GM23338 (cell line): ENCODE results near the gene SERPINA1. TPM values are rescaled to one million over a fixed set of nuclear protein-coding genes. Genes with fewer than 3 reads are reported as not detected.
A peak's percentile ranks its signal among the peaks of the same experiment; 100 is the strongest.

ENCODE experiments used
- ATAC-seq: fragments of 200-7000 bp; cut with Tn5 transposase; 3 replicates; pipeline ENCODE4 v1.9.1; 2020
- DNase-seq: peaks from one replicate; pipeline ENCODE4 v3.0.0-alpha.2; 2015; ENCODE audit warnings: low spot score
- H2AFZ ChIP-seq: fragments of 200-600 bp; sonication (generic); 2 replicates; pipeline ENCODE4 v1.8.0; 2016; ENCODE audit warnings: antibody characterized with exemption, mild to moderate bottlenecking, moderate library complexity
- H3F3A ChIP-seq: fragments of 200-600 bp; sonication (generic); replicated peaks from 2 replicates; pipeline ENCODE4 v1.8.0; 2017; ENCODE audit warnings: antibody characterized with exemption, mixed run types, low read depth
- H3K27ac ChIP-seq: fragments of 200-600 bp; sonication (generic); 2 replicates; pipeline ENCODE4 v1.6.1; 2016; ENCODE audit warnings: low read depth
- H3K27me3 ChIP-seq: fragments of 200-600 bp; sonication (generic); 2 replicates; pipeline ENCODE4 v1.8.0; 2016; ENCODE audit warnings: mild to moderate bottlenecking, mixed run types, moderate library complexity; ENCODE audit not compliant: insufficient read depth
- H3K36me3 ChIP-seq: fragments of 200-600 bp; sonication (generic); 2 replicates; pipeline ENCODE4 v1.8.0; 2016; ENCODE audit warnings: mild to moderate bottlenecking; ENCODE audit not compliant: insufficient read depth
- H3K4me1 ChIP-seq: fragments of 200-600 bp; sonication (generic); 2 replicates; pipeline ENCODE4 v1.8.0; 2016; ENCODE audit warnings: mild to moderate bottlenecking, moderate library complexity; ENCODE audit not compliant: insufficient read depth
- H3K4me2 ChIP-seq: fragments of 200-600 bp; sonication (generic); 2 replicates; pipeline ENCODE4 v1.7.1; 2017; ENCODE audit warnings: mixed run types
- H3K4me3 ChIP-seq: fragments of 200-600 bp; sonication (generic); 2 replicates; pipeline ENCODE4 v1.6.1; 2016; ENCODE audit warnings: mixed run types
- H3K79me2 ChIP-seq: fragments of 200-600 bp; sonication (generic); replicated peaks from 2 replicates; pipeline ENCODE4 v1.8.0; 2017; ENCODE audit warnings: mild to moderate bottlenecking; ENCODE audit not compliant: insufficient read depth
- H3K9me2 ChIP-seq: fragments of 200-600 bp; sonication (generic); 2 replicates; pipeline ENCODE4 v1.8.0; 2017; ENCODE audit not compliant: insufficient read depth
- H4K20me1 ChIP-seq: fragments of 200-600 bp; sonication (generic); replicated peaks from 2 replicates; pipeline ENCODE4 v1.8.0; 2017; ENCODE audit warnings: mild to moderate bottlenecking; ENCODE audit not compliant: insufficient read depth
- H3K27ac Mint-ChIP-seq: 2 replicates; pipeline ENCODE4 v1.8.0; 2020; ENCODE audit warnings: inconsistent platforms, mild to moderate bottlenecking, moderate library complexity, mixed read lengths
- H3K27me3 Mint-ChIP-seq: 3 replicates; pipeline ENCODE4 v1.8.0; 2022; ENCODE audit warnings: low read depth, mild to moderate bottlenecking, moderate library complexity, mixed read lengths, inconsistent platforms; ENCODE audit not compliant: insufficient read depth, poor library complexity
- H3K36me3 Mint-ChIP-seq: 3 replicates; pipeline ENCODE4 v1.8.0; 2021; ENCODE audit warnings: low read depth, mild to moderate bottlenecking, inconsistent platforms, moderate library complexity, mixed read lengths
- H3K4me1 Mint-ChIP-seq: 3 replicates; pipeline ENCODE4 v1.8.0; 2020; ENCODE audit warnings: mild to moderate bottlenecking, inconsistent platforms, mixed read lengths
- H3K4me3 Mint-ChIP-seq: 3 replicates; pipeline ENCODE4 v1.8.0; 2021; ENCODE audit warnings: moderate library complexity, mild to moderate bottlenecking, inconsistent platforms, mixed read lengths
- H3K9me3 Mint-ChIP-seq: 3 replicates; pipeline ENCODE4 v1.8.0; 2020; ENCODE audit warnings: moderate library complexity, mild to moderate bottlenecking, inconsistent platforms, mixed read lengths
- CREB1 ChIP-seq: fragments of 250-450 bp; sonication (Bioruptor Pico); IDR thresholded peaks from 2 replicates; pipeline ENCODE4 v1.5.0; 2020; ENCODE audit warnings: low read depth, mild to moderate bottlenecking, moderate library complexity
- CTCF ChIP-seq, 2 experiments: fragments of 200-600 bp in 1 of 2; sonication (generic) in 1 of 2; conservative IDR thresholded peaks; 2 replicates each; pipeline versions ENCODE4 v1.5.1 to v1.6.1; 2016 to 2017; ENCODE audit warnings: antibody characterized with exemption in 2 of 2, low read depth in 2 of 2, mild to moderate bottlenecking in 2 of 2, moderate library complexity in 1 of 2
- ETS1 ChIP-seq: IDR thresholded peaks from 2 replicates; pipeline ENCODE4 v1.6.1; 2016; ENCODE audit warnings: antibody characterized with exemption
- EZH2 ChIP-seq: fragments of 200-600 bp; sonication (generic); IDR thresholded peaks from one replicate; pipeline ENCODE4 v1.8.0; 2017; ENCODE audit warnings: antibody characterized with exemption, mild to moderate bottlenecking, low read depth; ENCODE audit not compliant: unreplicated experiment
- EZH2phosphoT487 ChIP-seq: fragments of 200-600 bp; sonication (generic); IDR thresholded peaks from one replicate; pipeline ENCODE4 v1.8.1; 2018; ENCODE audit warnings: antibody characterized with exemption; ENCODE audit not compliant: unreplicated experiment
- JUNB ChIP-seq: IDR thresholded peaks from one replicate; pipeline ENCODE4 v1.6.1; 2016; ENCODE audit warnings: antibody characterized with exemption; ENCODE audit not compliant: unreplicated experiment
- NANOG ChIP-seq: IDR thresholded peaks from 2 replicates; pipeline ENCODE4 v1.6.1; 2016; ENCODE audit warnings: antibody characterized with exemption, borderline replicate concordance
- POLR2AphosphoS5 ChIP-seq: IDR thresholded peaks from 2 replicates; pipeline ENCODE4 v1.6.1; 2016; ENCODE audit warnings: antibody characterized with exemption, low read depth
- REST ChIP-seq: IDR thresholded peaks from one replicate; pipeline ENCODE4 v1.6.1; 2018; ENCODE audit warnings: antibody characterized with exemption; ENCODE audit not compliant: unreplicated experiment
- STAT1 ChIP-seq: IDR thresholded peaks from one replicate; pipeline ENCODE4 v1.6.1; 2016; ENCODE audit warnings: antibody characterized with exemption; ENCODE audit not compliant: unreplicated experiment
- ZNF114 ChIP-seq: fragments of 250-450 bp; sonication (Bioruptor Pico); IDR thresholded peaks from 2 replicates; pipeline ENCODE4 v1.5.0; 2020; ENCODE audit warnings: mild to moderate bottlenecking, moderate library complexity
- ZNF331 ChIP-seq: fragments of 250-450 bp; sonication (Bioruptor Pico); IDR thresholded peaks from 2 replicates; pipeline ENCODE4 v1.5.0; 2020; ENCODE audit warnings: low read depth, mild to moderate bottlenecking, moderate library complexity
- ZNF462 ChIP-seq: fragments of 250-450 bp; sonication (Bioruptor Pico); IDR thresholded peaks from 2 replicates; pipeline ENCODE4 v1.5.0; 2020; ENCODE audit warnings: mild to moderate bottlenecking, moderate library complexity
- polyA plus RNA-seq: library from polyadenylated mRNA; unstranded; fragments of >200 nt; fragmentation: Nextera tagmentation; extraction: Ambion mirVana; gene quantifications from 2 replicates; pipeline ENCODE4 v1.2.1, GENCODE V29; 2016
- total RNA-seq: library from RNA; depleted of rRNA; stranded (reverse); fragments of >200 nt; shearing (Covaris generic); gene quantifications from 2 replicates; pipeline ENCODE4 v1.2.3, GENCODE V29; 2014

Gene SERPINA1
- total and polyA plus RNA-seq, 2 experiments from 2014 or later, result not detected

GRCh38 chr14:94396628-94397225 is 8.3 kb upstream of the SERPINA1 start:
- Histone ChIP-seq H3K4me1 (peaks cover 20% of the 10 kb centered on the region), H4K20me1 (no peaks in the 10 kb centered on the region), H3K4me3 (no peak overlapping the region), H3K36me3 (no peaks in the 10 kb centered on the region), H3F3A (0 out of 2 replicates have a peak, but pooled peaks cover 3% of the 10 kb centered on the region), H3K27me3 (no peaks in the 10 kb centered on the region), H2AFZ (no peak overlapping the region), H3K79me2 (no peaks in the 10 kb centered on the region), H3K27ac (no peak overlapping the region), H3K4me2 (peak overlapping the region; percentile 70; the same call in 1 of the 2 replicates), H3K9me2 (no peaks in the 10 kb centered on the region)
- Mint-ChIP-seq H3K27ac (no peak overlapping the region), H3K4me3 (no peak overlapping the region), H3K4me1 (peaks cover 52% of the 10 kb centered on the region), H3K9me3 (no peaks in the 10 kb centered on the region), H3K27me3 (peaks cover 7% of the 10 kb centered on the region), H3K36me3 (no peaks in the 10 kb centered on the region)
- ATAC-seq, result no peak; the same call in 2 of the 3 replicates
- no peak for DNase-seq
- TF ChIP-seq ZNF462 (CRISPR knock-in tag), result no peak
- TF ChIP-seq STAT1, result no peak
- no peak for TF ChIP-seq EZH2phosphoT487
- TF ChIP-seq POLR2AphosphoS5, result no peak
- no peak for TF ChIP-seq EZH2
- no peak for TF ChIP-seq CREB1 (CRISPR knock-in tag)
- no peak for TF ChIP-seq ZNF331 (CRISPR knock-in tag)
- TF ChIP-seq REST, result no peak
- TF ChIP-seq ZNF114 (CRISPR knock-in tag), result no peak
- TF ChIP-seq ETS1, result no peak
- TF ChIP-seq JUNB, result no peak
- no peak for TF ChIP-seq NANOG
- no peak for TF ChIP-seq CTCF (conservative IDR thresholded peaks at IDR 0.05; ENCODE audit: low read depth in 2 of 2)
